Measurements from ENCODE around the gene GET3. TPM values are rescaled to one million over a fixed set of nuclear protein-coding genes. Genes with fewer than 3 reads are reported as not detected.

GET3 gene
- total and polyA plus RNA-seq, 4 donors = 22.8 to 44.1 (median 27.2) TPM

GRCh38 chr19:12794196-12794941 is 57.1 kb downstream of the GET3 start:
- peak overlapping the region; percentile 98 to 99 for H3K27ac ChIP-seq (ENCODE audit: low read depth in 1 of 2, low read length in 2 of 2)
- H3K9ac ChIP-seq (ENCODE audit: low read depth in 1 of 2, low read length in 2 of 2) = peak overlapping the region; percentile 48 to 49
- H3K36me3 ChIP-seq (ENCODE audit: control insufficient read depth in 4 of 4, insufficient read depth in 3 of 4, low read depth in 1 of 4, low read length in 3 of 4) = peaks cover 0 to 3% (median 1%) of the 10 kb centered on the region in 4 donors
- H3K27me3 ChIP-seq (ENCODE audit: control insufficient read depth in 4 of 4, insufficient read depth in 4 of 4, low read length in 3 of 4) = no peaks in the 10 kb centered on the region
- peaks cover 0 to 24% (median 14%) of the 10 kb centered on the region in 4 donors for H3K4me1 ChIP-seq (ENCODE audit: control insufficient read depth in 4 of 4, insufficient read depth in 4 of 4, low read length in 3 of 4)
- H3K4me3 ChIP-seq (ENCODE audit: low read depth in 1 of 3, low read length in 3 of 3) = peak overlapping the region; percentile 31 to 83 (median 53)
- no peak for TF ChIP-seq FOXA2 (IDR thresholded peaks at IDR 0.05)
- peak; percentile 12 for TF ChIP-seq MAX (IDR thresholded peaks at IDR 0.05)
- TF ChIP-seq GABPA (IDR thresholded peaks at IDR 0.05 in 1 of 2, conservative IDR thresholded peaks at IDR 0.05 in 1 of 2) = no peak
- TF ChIP-seq SP1 (IDR thresholded peaks at IDR 0.05) = no peak
- TF ChIP-seq HNF4A (conservative IDR thresholded peaks at IDR 0.05) = no peak
- peak in 1 of 2 donors; percentile 4 for TF ChIP-seq RXRA (IDR thresholded peaks at IDR 0.05)
- no peak for TF ChIP-seq ZBTB33 (IDR thresholded peaks at IDR 0.05)
- TF ChIP-seq RAD21 (IDR thresholded peaks at IDR 0.05) = peak in 1 of 2 donors; percentile 2
- no peak for TF ChIP-seq TAF1 (conservative IDR thresholded peaks at IDR 0.05)
- TF ChIP-seq REST (IDR thresholded peaks at IDR 0.05) = no peak
- no peak for TF ChIP-seq YY1 (IDR thresholded peaks at IDR 0.05)
- no peak for TF ChIP-seq ATF3 (IDR thresholded peaks at IDR 0.05)
- no peak for TF ChIP-seq FOXA1 (IDR thresholded peaks at IDR 0.05)
- TF ChIP-seq CTCF (IDR thresholded peaks at IDR 0.05; ENCODE audit: low read depth, low read length, missing input control) = no peak
- TF ChIP-seq HNF4G (IDR thresholded peaks at IDR 0.05) = no peak
- TF ChIP-seq EGR1 (IDR thresholded peaks at IDR 0.05; ENCODE audit: low read depth in 2 of 2) = peak in 1 of 2 donors; percentile 5
- TF ChIP-seq JUND (IDR thresholded peaks at IDR 0.05) = peak in 1 of 2 donors; percentile 57
- TF ChIP-seq NR2F2 (IDR thresholded peaks at IDR 0.05) = no peak
- DNase-seq (ENCODE audit: low spot score) = no peak
- WGBS = 61% methylated on average over 7 of the region's 7 CpGs
- no peaks in the 10 kb centered on the region for H3K9me3 ChIP-seq (ENCODE audit: control insufficient read depth in 4 of 4, low read length in 3 of 4)

Data from liver (tissue), 9 donors.